HT1080 (cell line): ENCODE results near the gene ID1. TPM values are rescaled to one million over a fixed set of nuclear protein-coding genes. Genes with fewer than 3 reads are reported as not detected.
"Not testable (repeated sequence)": the region's sequence is repeated elsewhere in the genome, so short reads cannot be mapped to it uniquely, and the experiment has no call there.

ENCODE experiments used
- DNase-seq: peaks from one replicate; pipeline ENCODE4 v3.0.0-alpha.2; 2015; ENCODE audit warnings: low read depth
- small RNA-seq: library from RNA; depleted of rRNA; stranded (forward); fragments of <200 nt; gene quantifications from one replicate; pipeline ENCODE3, GENCODE V24; 2014
- total RNA-seq: library from RNA; depleted of rRNA; stranded (reverse); fragments of >200 nt; shearing (Covaris generic); gene quantifications from 2 replicates; pipeline ENCODE4 v1.2.3, GENCODE V29; 2014; rRNA removed

ID1 gene
- total RNA-seq, 1 experiment from 2014 or later = 421 TPM

GRCh38 chr20:31632548-31633338 lies 27.7 kb downstream of the ID1 start:
- DNase-seq = no peak

GRCh38 chr20:31633339-31633914 lies 28.3 kb downstream of the ID1 start:
- no peak for DNase-seq

- DNase-seq = no peak
Observed at GRCh38 chr20:31637660-31638059, 32.6 kb downstream of the ID1 start, which contains the start of gene COX4I2. Gene COX4I2 (plus strand): TSS chr20:31637912. CDS start chr20:31639018, 1,106 bp downstream.

GRCh38 chr20:31638317-31638716 lies 33.2 kb downstream of the ID1 start:
- no peak for DNase-seq

- no peak for DNase-seq
Observed at GRCh38 chr20:31638816-31639215, 33.7 kb downstream of the ID1 start.

GRCh38 chr20:31640259-31640658 lies 35.2 kb downstream of the ID1 start:
- no peak for DNase-seq

- DNase-seq = no peak
Observed at GRCh38 chr20:31641391-31641790, 36.3 kb downstream of the ID1 start.

- DNase-seq = no peak
Observed at GRCh38 chr20:31642837-31643236, 37.7 kb downstream of the ID1 start.

- DNase-seq = no peak
Observed at GRCh38 chr20:31643522-31643921, 38.4 kb downstream of the ID1 start.

- DNase-seq = no peak
Observed at GRCh38 chr20:31644701-31645100, 39.6 kb downstream of the ID1 start.

GRCh38 chr20:31648104-31648503 lies 43.0 kb downstream of the ID1 start:
- not testable (repeated sequence) for DNase-seq

GRCh38 chr20:31652917-31653396 lies 47.9 kb downstream of the ID1 start:
- no peak for DNase-seq

GRCh38 chr20:31653561-31653960 lies 48.5 kb downstream of the ID1 start:
- DNase-seq = no peak

GRCh38 chr20:31654534-31654933 lies 49.4 kb downstream of the ID1 start:
- DNase-seq = no peak

Small RNA genes within 50 kb of the gene (small RNA-seq; reads per million reads assigned to genes)
- gene MIR3193 = not detected

Other genes with a start within 250 kb of the ID1 start
- not detected in 2 replicates for gene DEFB118, start 236.7 kb upstream of the ID1 start, total RNA-seq
- gene DEFB119, start 214.7 kb upstream of the ID1 start, total RNA-seq = not detected in 2 replicates
- not detected in 2 replicates for gene DEFB121, start 199.1 kb upstream of the ID1 start, total RNA-seq
- not detected in 2 replicates for gene DEFB123, start 164.7 kb upstream of the ID1 start, total RNA-seq
- not detected in 2 replicates for gene DEFB124, start 130.2 kb upstream of the ID1 start, total RNA-seq
- gene REM1, start 130.0 kb upstream of the ID1 start, total RNA-seq = not detected in 2 replicates
- 64.3 and 83.5 TPM in 2 replicates for gene HM13, start 90.8 kb upstream of the ID1 start, total RNA-seq
- not detected in 2 replicates for gene COX4I2, start 32.6 kb downstream of the ID1 start, total RNA-seq
- 120 and 146 TPM in 2 replicates for gene BCL2L1, start 117.6 kb downstream of the ID1 start, total RNA-seq
- gene TPX2, start 134.0 kb downstream of the ID1 start, total RNA-seq = 177 and 183 TPM in 2 replicates
- gene MYLK2, start 214.1 kb downstream of the ID1 start, total RNA-seq = 0.70 and 1.0 TPM in 2 replicates
- gene FOXS1, start 240.3 kb downstream of the ID1 start, total RNA-seq = 0.17 and 0.35 TPM in 2 replicates